ENCODE data around the gene SH3TC1.

GRCh38 chr4:8212622-8213021, 13.5 kb downstream of the SH3TC1 start:
- no peak for TF ChIP-seq FOXP2 (optimal IDR thresholded peaks at IDR 0.05; ENCODE audit: control extremely low read depth, extremely low read length, insufficient read depth)
- no peak for TF ChIP-seq EZH2 (IDR thresholded peaks at IDR 0.05)
- TF ChIP-seq POLR2AphosphoS5 (IDR thresholded peaks at IDR 0.05; ENCODE audit: borderline replicate concordance, low read depth, low read length) = no peak
